ENCODE data around the gene ZNF605. TPM values are rescaled to one million over a fixed set of nuclear protein-coding genes. Genes with fewer than 3 reads are reported as not detected.
A peak's percentile ranks its signal among the peaks of the same experiment; 100 is the strongest.

ZNF605 gene
- total and polyA plus RNA-seq, 9 of the 15 experiments (the other 6 are each of a cell fraction or from before 2014, with no cell fraction given) = 0.45 to 1.1 (median 0.68) TPM

DNA sequence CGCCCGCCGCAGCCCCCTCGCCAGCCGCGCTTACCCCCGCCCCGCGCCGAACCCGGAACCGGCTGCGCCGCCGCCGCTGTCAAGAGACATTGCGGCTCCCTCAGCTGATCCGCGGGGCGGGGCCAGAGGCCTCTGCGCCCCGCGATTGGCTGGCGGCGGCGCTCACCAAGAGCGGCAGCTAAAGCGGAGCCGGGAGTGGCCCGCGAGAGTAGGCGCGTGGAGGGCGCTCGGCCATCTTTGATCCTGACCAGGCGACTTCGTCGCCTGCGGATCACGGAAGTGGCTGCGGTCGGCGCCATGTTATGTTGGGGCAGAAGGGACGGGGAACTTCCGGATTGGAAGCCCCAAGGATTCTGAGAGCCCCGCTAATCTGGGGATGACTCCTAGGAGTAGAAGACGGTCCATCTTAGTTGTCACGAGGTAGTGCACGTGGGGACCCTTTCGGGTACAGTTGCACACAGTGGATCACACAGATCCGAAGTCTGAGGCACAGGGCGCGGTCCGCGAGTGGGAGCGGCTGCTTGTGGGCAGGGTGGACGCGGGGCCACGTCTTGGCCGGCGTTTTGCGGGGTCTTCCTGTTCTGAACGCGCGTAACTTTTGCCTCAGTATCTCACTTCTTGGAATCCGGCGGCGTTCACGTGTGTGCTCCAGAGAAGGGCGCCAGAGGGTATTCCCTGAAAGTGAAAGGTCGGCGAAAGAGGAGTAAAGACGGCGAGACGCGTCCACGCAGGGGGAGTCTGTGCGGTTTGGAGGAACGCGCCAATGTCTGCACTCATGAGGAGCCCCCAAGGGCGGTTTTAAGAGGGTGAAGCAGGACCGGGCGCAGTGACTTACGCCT lies 68.4 kb downstream of the ZNF605 start, which contains the start of gene CHFR (continued):
- TF ChIP-seq, protein P1, sequence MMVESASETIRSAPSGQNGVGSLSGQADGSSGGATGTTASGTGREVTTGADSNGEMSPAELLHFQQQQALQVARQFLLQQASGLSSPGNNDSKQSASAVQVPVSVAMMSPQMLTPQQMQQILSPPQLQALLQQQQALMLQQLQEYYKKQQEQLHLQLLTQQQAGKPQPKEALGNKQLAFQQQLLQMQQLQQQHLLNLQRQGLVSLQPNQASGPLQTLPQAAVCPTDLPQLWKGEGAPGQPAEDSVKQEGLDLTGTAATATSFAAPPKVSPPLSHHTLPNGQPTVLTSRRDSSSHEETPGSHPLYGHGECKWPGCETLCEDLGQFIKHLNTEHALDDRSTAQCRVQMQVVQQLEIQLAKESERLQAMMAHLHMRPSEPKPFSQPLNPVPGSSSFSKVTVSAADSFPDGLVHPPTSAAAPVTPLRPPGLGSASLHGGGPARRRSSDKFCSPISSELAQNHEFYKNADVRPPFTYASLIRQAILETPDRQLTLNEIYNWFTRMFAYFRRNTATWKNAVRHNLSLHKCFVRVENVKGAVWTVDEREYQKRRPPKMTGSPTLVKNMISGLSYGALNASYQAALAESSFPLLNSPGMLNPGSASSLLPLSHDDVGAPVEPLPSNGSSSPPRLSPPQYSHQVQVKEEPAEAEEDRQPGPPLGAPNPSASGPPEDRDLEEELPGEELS (CRISPR knock-in tag; IDR thresholded peaks at IDR 0.05; ENCODE audit: borderline replicate concordance) = no peak
- TF ChIP-seq ZNF785 (CRISPR knock-in tag; IDR thresholded peaks at IDR 0.05) = no peak
- TF ChIP-seq, protein P2, sequence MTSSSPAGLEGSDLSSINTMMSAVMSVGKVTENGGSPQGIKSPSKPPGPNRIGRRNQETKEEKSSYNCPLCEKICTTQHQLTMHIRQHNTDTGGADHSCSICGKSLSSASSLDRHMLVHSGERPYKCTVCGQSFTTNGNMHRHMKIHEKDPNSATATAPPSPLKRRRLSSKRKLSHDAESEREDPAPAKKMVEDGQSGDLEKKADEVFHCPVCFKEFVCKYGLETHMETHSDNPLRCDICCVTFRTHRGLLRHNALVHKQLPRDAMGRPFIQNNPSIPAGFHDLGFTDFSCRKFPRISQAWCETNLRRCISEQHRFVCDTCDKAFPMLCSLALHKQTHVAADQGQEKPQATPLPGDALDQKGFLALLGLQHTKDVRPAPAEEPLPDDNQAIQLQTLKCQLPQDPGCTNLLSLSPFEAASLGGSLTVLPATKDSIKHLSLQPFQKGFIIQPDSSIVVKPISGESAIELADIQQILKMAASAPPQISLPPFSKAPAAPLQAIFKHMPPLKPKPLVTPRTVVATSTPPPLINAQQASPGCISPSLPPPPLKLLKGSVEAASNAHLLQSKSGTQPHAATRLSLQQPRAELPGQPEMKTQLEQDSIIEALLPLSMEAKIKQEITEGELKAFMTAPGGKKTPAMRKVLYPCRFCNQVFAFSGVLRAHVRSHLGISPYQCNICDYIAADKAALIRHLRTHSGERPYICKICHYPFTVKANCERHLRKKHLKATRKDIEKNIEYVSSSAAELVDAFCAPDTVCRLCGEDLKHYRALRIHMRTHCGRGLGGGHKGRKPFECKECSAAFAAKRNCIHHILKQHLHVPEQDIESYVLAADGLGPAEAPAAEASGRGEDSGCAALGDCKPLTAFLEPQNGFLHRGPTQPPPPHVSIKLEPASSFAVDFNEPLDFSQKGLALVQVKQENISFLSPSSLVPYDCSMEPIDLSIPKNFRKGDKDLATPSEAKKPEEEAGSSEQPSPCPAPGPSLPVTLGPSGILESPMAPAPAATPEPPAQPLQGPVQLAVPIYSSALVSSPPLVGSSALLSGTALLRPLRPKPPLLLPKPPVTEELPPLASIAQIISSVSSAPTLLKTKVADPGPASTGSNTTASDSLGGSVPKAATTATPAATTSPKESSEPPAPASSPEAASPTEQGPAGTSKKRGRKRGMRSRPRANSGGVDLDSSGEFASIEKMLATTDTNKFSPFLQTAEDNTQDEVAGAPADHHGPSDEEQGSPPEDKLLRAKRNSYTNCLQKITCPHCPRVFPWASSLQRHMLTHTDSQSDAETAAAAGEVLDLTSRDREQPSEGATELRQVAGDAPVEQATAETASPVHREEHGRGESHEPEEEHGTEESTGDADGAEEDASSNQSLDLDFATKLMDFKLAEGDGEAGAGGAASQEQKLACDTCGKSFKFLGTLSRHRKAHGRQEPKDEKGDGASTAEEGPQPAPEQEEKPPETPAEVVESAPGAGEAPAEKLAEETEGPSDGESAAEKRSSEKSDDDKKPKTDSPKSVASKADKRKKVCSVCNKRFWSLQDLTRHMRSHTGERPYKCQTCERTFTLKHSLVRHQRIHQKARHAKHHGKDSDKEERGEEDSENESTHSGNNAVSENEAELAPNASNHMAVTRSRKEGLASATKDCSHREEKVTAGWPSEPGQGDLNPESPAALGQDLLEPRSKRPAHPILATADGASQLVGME (CRISPR knock-in tag; IDR thresholded peaks at IDR 0.05) = 0 out of 2 replicates have a peak, but pooled peaks have one; percentile 41
- peak; percentile 52 for TF ChIP-seq ATF1 (CRISPR knock-in tag; IDR thresholded peaks at IDR 0.05)
- peak; percentile 88 for TF ChIP-seq ATF1 (tag; IDR thresholded peaks at IDR 0.05)
- no peak for TF ChIP-seq HIVEP1 (CRISPR knock-in tag; IDR thresholded peaks at IDR 0.05)
- TF ChIP-seq BMI1 (IDR thresholded peaks at IDR 0.05; ENCODE audit: low read length) = no peak
- 0 out of 2 replicates have a peak, but pooled peaks have one; percentile 27 for TF ChIP-seq SUPT5H (IDR thresholded peaks at IDR 0.05)
- TF ChIP-seq NCOA4 (IDR thresholded peaks at IDR 0.05; ENCODE audit: partially characterized antibody) = no peak
- peak; percentile 51; the same call in 1 of the 2 replicates for TF ChIP-seq RAD51 (IDR thresholded peaks at IDR 0.05; ENCODE audit: borderline replicate concordance, low read depth)
- no peak for TF ChIP-seq NBN (IDR thresholded peaks at IDR 0.05; ENCODE audit: low read depth)
- TF ChIP-seq, protein P3, sequence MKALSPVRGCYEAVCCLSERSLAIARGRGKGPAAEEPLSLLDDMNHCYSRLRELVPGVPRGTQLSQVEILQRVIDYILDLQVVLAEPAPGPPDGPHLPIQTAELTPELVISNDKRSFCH (CRISPR knock-in tag; IDR thresholded peaks at IDR 0.05) = no peak
- TF ChIP-seq, protein P3 (tag; IDR thresholded peaks at IDR 0.05) = peak; percentile 88
- no peak for TF ChIP-seq FOXA3 (CRISPR knock-in tag; conservative IDR thresholded peaks at IDR 0.05 in 1 of 2, IDR thresholded peaks at IDR 0.05 in 1 of 2)
- TF ChIP-seq, protein P4, sequence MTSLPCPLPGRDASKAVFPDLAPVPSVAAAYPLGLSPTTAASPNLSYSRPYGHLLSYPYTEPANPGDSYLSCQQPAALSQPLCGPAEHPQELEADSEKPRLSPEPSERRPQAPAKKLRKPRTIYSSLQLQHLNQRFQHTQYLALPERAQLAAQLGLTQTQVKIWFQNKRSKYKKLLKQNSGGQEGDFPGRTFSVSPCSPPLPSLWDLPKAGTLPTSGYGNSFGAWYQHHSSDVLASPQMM (CRISPR knock-in tag; IDR thresholded peaks at IDR 0.05) = no peak
- no peak for TF ChIP-seq NFE2 (IDR thresholded peaks at IDR 0.05; ENCODE audit: low read depth)
- TF ChIP-seq MEF2A (IDR thresholded peaks at IDR 0.05; ENCODE audit: control insufficient read depth, low read depth, low read length) = no peak
- no peak for TF ChIP-seq KAT2B (IDR thresholded peaks at IDR 0.05; ENCODE audit: low read depth, low read length)
- TF ChIP-seq SMAD4 (CRISPR knock-in tag; conservative IDR thresholded peaks at IDR 0.05) = peak; percentile 76
- no peak for TF ChIP-seq NELFE (IDR thresholded peaks at IDR 0.05; ENCODE audit: insufficient read depth, insufficient read length)
- TF ChIP-seq PHTF2 (CRISPR knock-in tag; IDR thresholded peaks at IDR 0.05) = no peak
